Stomach (tissue), 9 donors: ENCODE data around the gene GNAS-AS1. TPM values are rescaled to one million over a fixed set of nuclear protein-coding genes. Genes with fewer than 3 reads are reported as not detected.
"Not testable (repeated sequence)": the region's sequence is repeated elsewhere in the genome, so short reads cannot be mapped to it uniquely, and the experiment has no call there.

Experiments used
- DNase-seq, 2 donors: peaks; one replicate each; pipeline versions ENCODE4 v3.0.0 to v3.0.0-alpha.2; 2013 to 2019
- H3K27ac ChIP-seq, 5 donors: fragments of 200-600 bp in 4 of 5; sonication (generic) in 4 of 5; one replicate each; pipeline ENCODE4 v1.5.1; 2013 to 2019; ENCODE audit warnings: mild to moderate bottlenecking in 1 of 5, moderate library complexity in 1 of 5
- H3K27me3 ChIP-seq, 3 donors: fragments of 200-600 bp; sonication (generic); one replicate each; pipeline ENCODE4 v1.5.1; 2017 to 2019; ENCODE audit warnings: mixed run types in 1 of 3
- H3K36me3 ChIP-seq, 4 donors: fragments of 200-600 bp; sonication (generic); 1 replicate in 3 of 4; 2 replicates in 1 of 4; pipeline ENCODE4 v1.5.1; 2016 to 2019
- H3K4me1 ChIP-seq, 4 donors: fragments of 200-600 bp; sonication (generic); one replicate each; pipeline ENCODE4 v1.5.1; 2016 to 2019
- H3K4me3 ChIP-seq, 4 donors: fragments of 200-600 bp; sonication (generic) in 3 of 4; one replicate each; pipeline ENCODE4 v1.5.1; 2016 to 2019; ENCODE audit warnings: mild to moderate bottlenecking in 1 of 4
- H3K9me3 ChIP-seq, 4 donors: fragments of 200-600 bp; sonication (generic); one replicate each; pipeline ENCODE4 v1.5.1; 2016 to 2019
- CTCF ChIP-seq, 7 experiments: fragments of 450-650 bp in 4 of 7; fragments of 200-600 bp in 3 of 7; sonication (generic) in 3 of 7; IDR thresholded peaks; one replicate each; pipeline ENCODE4 v1.5.1; 2016 to 2019; ENCODE audit warnings: antibody characterized with exemption in 7 of 7, control low read depth in 2 of 7, mild to moderate bottlenecking in 1 of 7
- EP300 ChIP-seq: sonication (generic); formaldehyde crosslinking; IDR thresholded peaks from one replicate; pipeline ENCODE4 v1.6.1; 2017; ENCODE audit warnings: antibody characterized with exemption
- POLR2A ChIP-seq, 4 donors: fragments of 450-650 bp; IDR thresholded peaks; one replicate each; pipeline ENCODE4 v1.6.1; 2016; ENCODE audit warnings: antibody characterized with exemption in 4 of 4, control low read depth in 2 of 4, mild to moderate bottlenecking in 1 of 4, moderate library complexity in 1 of 4
- POLR2AphosphoS5 ChIP-seq, 3 donors: sonication (generic); formaldehyde crosslinking; IDR thresholded peaks; one replicate each; pipeline ENCODE4 v1.6.1; 2016; ENCODE audit warnings: antibody characterized with exemption in 3 of 3
- WGBS, 5 donors: extraction: QIAGEN DNeasy Blood & Tissue Kit in 3 of 5; methylation state at CpG; one replicate each; pipeline versions ENCODE4 v1.1.5 to v1.1.7; 2013 to 2018; 5-methylcytosine and 5-hydroxymethylcytosine counted together
- intact Hi-C: fragments of 100-400 bp; cut with DNase I; formaldehyde crosslinking; loops from one replicate; pipeline ENCODE4 v1.15.1; 2023; ENCODE audit warnings: low total_unique reads
- polyA plus RNA-seq, 3 donors: library from polyadenylated mRNA; stranded (reverse); fragments of 200-250 nt; gene quantifications; one replicate each; pipeline ENCODE4 v1.2.3, GENCODE V29; 2013
- total RNA-seq, 5 donors: library from RNA; depleted of rRNA; stranded (reverse); fragments of >200 nt; gene quantifications; one replicate each; pipeline versions ENCODE4 v1.1.0 to v1.2.3, GENCODE V29; 2014 to 2016
- donor health status: healthy with polysubstance abuse.
- donor health status: Bipolar disorder and iron deficiency.
- donor health status: healthy.

Gene GNAS-AS1
- total and polyA plus RNA-seq, 8 donors: 0.15 to 45.5 (median 1.8) TPM; not detected in 4

GRCh38 chr20:58822748-58823730 lies 27.7 kb downstream of the GNAS-AS1 start:
- no peak for TF ChIP-seq POLR2A (IDR thresholded peaks at IDR 0.05)
- TF ChIP-seq CTCF (IDR thresholded peaks at IDR 0.05): no peak
- TF ChIP-seq EP300: no peak
- TF ChIP-seq POLR2AphosphoS5 (IDR thresholded peaks at IDR 0.05): no peak
- no peaks in the 10 kb centered on the region for H3K36me3 ChIP-seq
- H3K4me1 ChIP-seq: no peaks in the 10 kb centered on the region
- H3K4me3 ChIP-seq: no peak overlapping the region
- peaks cover 0 to 5% (median 0%) of the 10 kb centered on the region in 3 donors for H3K27me3 ChIP-seq
- H3K27ac ChIP-seq: no peak overlapping the region
- WGBS, 5 donors: 85 to 93% (median 89%) methylated on average over 22 to 26 of the region's 26 CpGs
- no peak for DNase-seq
- intact Hi-C loops: no loop called here
- no peaks in the 10 kb centered on the region for H3K9me3 ChIP-seq

- H3K4me1 ChIP-seq: no peaks in the 10 kb centered on the region
- DNase-seq: no peak
- intact Hi-C loops: no loop called here
- H3K36me3 ChIP-seq: no peaks in the 10 kb centered on the region
- no peak overlapping the region for H3K4me3 ChIP-seq
- H3K9me3 ChIP-seq: no peaks in the 10 kb centered on the region
- no peak overlapping the region for H3K27ac ChIP-seq
- no peak for TF ChIP-seq EP300
- TF ChIP-seq POLR2A (IDR thresholded peaks at IDR 0.05): no peak
- no peak for TF ChIP-seq POLR2AphosphoS5 (IDR thresholded peaks at IDR 0.05)
- TF ChIP-seq CTCF (IDR thresholded peaks at IDR 0.05): no peak
- H3K27me3 ChIP-seq: peaks cover 0 to 5% (median 0%) of the 10 kb centered on the region in 3 donors
- 85 to 95% (median 90%) methylated on average over 8 of the region's 8 CpGs for WGBS, 5 donors
Observed at GRCh38 chr20:58822149-58822548, 28.6 kb downstream of the GNAS-AS1 start.

GRCh38 chr20:58820515-58820914 lies 30.2 kb downstream of the GNAS-AS1 start:
- H3K4me1 ChIP-seq, H3K36me3 ChIP-seq, DNase-seq, H3K9me3 ChIP-seq, H3K27me3 ChIP-seq, H3K27ac ChIP-seq, H3K4me3 ChIP-seq, intact Hi-C loops: not testable (repeated sequence)
- 82 to 92% (median 91%) methylated on average over 6 of the region's 6 CpGs for WGBS, 5 donors

GRCh38 chr20:58819921-58820320 lies 30.8 kb downstream of the GNAS-AS1 start:
- no peak for TF ChIP-seq EP300
- TF ChIP-seq POLR2AphosphoS5 (IDR thresholded peaks at IDR 0.05): no peak
- TF ChIP-seq POLR2A (IDR thresholded peaks at IDR 0.05): no peak
- no peak for TF ChIP-seq CTCF (IDR thresholded peaks at IDR 0.05)
- 89 to 99% (median 96%) methylated on average over 9 to 13 of the region's 13 CpGs for whole genome bisulfite sequencing, 5 donors
- DNase-seq: no peak
- Histone ChIP-seq H3K27me3 (peaks cover 0 to 11% (median 0%) of the 10 kb centered on the region in 3 donors), H3K36me3 (no peaks in the 10 kb centered on the region), H3K27ac (no peak overlapping the region), H3K4me1 (no peaks in the 10 kb centered on the region), H3K9me3 (no peaks in the 10 kb centered on the region), H3K4me3 (no peak overlapping the region)
- intact Hi-C loops: no loop called here
